GM19023 (cell line): Measurements from ENCODE around the gene TKFC.

ENCODE experiments used
- ATAC-seq: cut with Tn5 transposase; IDR thresholded peaks from one replicate; pipeline ENCODE4 v1.9.1; 2021; ENCODE audit warnings: mild to moderate bottlenecking, moderate library complexity; ENCODE audit not compliant: unreplicated experiment

Gene TKFC

DNA sequence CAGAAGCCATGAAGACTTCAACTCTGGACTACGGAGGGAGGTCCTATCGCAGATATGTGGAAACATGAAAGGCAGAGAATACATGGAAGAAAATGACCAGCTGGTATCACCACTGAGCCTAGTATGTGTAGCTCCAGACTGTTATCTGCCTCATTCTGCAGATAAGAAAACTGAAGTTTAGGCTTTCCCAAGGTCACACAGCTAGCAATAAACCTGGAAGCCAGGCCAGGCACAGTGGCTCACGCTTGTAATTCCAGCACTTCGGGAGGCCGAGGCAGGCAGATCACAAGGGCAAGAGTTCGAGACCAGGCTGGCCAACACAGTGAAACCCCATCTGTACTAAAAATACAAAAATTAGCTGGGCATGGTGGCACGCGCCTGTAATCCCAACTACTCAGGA, 22.3 kb upstream of the TKFC start:
- ATAC-seq: no peak

DNA sequence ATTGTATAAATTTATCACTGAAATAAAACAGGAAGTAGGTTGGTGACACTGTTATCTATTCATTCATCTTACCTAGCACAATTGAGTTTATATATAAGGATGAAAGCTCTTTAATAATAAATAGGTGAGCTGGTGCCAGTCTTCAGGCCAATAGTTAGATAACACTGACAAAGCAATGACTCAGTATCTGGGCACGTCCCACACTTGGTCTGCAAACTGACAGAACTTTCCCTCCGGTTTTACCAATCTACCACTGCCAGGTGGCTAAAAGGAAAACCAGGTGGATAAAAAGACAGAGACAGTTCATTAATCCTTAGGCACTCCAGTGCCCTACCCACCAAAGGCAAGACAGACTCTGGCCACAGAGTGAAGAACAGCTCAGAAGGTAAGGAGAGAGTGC, 17.8 kb upstream of the TKFC start:
- ATAC-seq: no peak

DNA sequence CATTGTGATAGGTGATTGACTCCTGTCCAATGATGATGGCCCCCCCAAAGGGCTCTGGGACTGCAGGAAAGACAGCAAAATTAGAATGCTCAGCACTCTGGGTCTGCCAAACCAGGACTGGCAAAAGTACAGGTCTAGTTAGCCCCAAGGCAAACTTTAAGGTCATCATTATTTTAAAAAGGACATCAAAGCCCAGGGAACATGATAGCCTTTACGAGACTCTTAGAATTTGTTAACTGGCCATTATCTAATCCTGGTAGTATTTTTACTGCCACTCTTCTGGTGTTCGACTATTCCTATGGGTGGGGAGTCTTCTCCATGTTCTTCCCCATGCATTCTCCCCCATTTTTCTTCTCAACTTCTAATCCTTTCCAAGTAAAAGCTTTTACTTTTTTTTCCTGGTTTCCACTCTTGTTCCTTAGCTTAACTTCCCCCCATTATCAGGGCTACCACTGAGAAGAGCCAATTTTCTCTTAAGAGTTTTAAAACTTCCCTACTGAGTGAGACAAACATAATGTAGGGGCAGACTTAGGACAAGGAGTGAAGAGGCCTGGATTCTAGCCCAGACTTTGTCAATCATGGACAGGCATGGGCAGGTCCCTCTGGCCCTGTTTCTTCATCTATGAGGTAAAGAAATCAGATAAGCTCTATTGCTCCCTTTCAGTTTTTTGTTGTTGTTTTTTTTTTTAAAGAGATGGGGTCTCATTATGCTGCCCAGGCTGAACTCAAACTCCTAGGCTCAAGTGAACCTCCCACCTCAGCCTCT, 7.2 kb upstream of the TKFC start:
- no peak for ATAC-seq

GRCh38 chr11:61327669-61328071, 5.4 kb upstream of the TKFC start:
- ATAC-seq: no peak

- ATAC-seq: no peak
These were observed 4.7 kb upstream of the TKFC start for GRCh38 chr11:61328351-61328750.

DNA sequence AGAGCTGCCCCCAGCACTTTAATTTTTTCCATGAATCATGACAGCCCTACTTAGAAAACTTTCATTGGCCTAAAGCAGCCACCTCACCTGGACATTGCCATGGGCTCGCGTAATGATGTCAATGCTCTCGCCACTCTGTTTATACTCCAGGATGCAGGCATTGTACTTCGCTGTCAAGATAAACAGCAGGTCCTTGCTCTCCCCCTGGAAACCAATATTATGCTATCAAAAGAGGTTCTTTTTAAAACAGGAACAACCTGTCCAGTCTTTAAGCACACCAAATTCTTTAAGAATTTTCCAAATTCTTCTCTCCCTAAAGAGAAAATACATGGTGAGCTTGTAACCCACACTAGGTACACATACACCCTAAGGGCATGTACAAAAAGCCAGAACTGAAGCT, 3.2 kb upstream of the TKFC start:
- no peak for ATAC-seq

GRCh38 chr11:61331651-61332050, 1.4 kb upstream of the TKFC start:
- no peak for ATAC-seq

DNA sequence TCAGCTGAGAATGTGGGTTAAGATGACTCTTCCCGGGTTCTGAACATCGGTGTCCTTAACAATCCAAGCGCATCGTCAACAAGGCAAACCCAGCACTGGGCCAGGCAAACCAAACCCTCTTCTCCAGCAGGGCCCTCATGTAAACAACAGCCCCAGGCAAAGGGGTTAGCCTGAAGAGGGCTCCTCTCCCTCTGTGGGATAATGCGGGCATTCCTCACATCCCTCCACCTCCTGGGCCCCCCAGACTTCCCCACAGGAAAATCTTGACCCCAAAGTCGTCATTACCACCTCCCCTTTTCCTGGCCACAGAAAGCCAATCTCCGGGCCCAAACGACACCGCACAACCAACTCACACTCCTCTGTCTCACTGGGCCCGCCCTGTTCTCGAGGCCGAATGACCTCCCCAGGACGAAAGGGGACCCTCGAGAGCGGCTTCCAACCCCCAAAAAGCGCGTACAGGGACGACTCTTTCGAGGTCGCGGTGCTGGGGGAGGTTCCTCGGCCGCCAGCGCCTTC, 689 bp upstream of the TKFC start:
- ATAC-seq: no peak

GRCh38 chr11:61333550-61334433, 764 bp downstream of the TKFC start:
- peak; percentile 9 for ATAC-seq

DNA sequence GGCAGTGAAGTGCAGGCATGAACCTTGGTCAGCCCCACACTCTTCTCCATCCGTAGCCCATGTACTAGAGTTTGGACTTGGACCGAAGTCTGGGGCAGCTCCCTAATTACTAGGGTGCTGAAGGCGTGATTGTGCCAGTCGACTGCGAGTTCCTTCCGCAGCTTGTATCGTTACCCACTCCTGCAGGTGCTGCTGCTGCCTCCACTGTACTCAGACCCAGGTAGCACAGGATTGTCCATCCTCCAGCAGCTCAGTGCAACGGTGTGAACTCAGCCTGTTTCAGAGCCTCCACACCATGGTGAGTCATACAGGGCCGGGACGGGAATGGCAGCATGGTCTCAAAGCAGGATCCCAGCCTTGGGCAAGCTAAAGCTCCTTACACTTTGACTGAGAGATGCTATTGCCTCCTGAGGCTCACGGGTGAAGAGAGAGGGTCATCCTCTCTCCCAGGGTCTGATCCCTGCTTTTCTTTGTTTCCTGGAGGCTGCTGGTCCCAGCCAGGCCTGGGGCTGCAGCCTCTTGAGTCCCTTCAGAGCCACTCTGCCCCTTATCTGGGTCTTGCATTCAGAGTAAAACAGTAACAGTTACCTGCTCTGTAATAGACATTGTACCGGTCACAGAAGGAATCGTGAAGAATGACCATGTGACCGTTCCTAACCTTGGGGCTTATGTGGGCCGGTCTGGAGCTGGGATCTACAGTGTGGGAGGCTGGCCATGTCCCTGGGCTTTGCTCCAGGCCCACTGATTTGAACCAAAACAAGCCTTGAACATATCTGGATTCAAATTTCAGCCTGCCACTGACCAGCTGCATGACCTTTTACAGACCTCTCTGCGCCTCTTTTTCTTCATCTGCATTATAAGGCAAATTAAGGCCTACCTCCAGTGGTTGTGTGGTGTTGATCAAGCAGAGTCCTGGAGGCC, 1.7 kb downstream of the TKFC start:
- no peak for ATAC-seq

DNA sequence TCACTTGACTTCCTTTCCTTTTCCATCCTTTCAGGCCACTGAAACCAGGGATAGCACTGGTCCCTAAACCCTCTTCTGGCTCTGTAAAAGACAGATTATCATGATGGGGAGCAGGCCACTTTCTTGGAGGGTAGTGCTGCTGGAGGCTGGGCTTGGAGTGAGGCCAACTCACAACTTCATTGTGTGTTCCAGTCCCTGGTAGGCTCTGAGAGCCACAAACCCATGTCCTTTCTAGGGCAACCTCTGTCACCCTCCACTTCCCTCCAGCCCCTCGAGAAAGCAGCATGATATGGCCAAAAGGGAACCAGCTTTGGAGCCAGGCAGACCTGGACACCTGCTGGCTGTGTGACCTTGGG, 2.3 kb downstream of the TKFC start:
- no peak for ATAC-seq

GRCh38 chr11:61336171-61336935, 3.3 kb downstream of the TKFC start:
- peak; percentile 58 for ATAC-seq

GRCh38 chr11:61337706-61338470, 4.9 kb downstream of the TKFC start:
- ATAC-seq: no peak

DNA sequence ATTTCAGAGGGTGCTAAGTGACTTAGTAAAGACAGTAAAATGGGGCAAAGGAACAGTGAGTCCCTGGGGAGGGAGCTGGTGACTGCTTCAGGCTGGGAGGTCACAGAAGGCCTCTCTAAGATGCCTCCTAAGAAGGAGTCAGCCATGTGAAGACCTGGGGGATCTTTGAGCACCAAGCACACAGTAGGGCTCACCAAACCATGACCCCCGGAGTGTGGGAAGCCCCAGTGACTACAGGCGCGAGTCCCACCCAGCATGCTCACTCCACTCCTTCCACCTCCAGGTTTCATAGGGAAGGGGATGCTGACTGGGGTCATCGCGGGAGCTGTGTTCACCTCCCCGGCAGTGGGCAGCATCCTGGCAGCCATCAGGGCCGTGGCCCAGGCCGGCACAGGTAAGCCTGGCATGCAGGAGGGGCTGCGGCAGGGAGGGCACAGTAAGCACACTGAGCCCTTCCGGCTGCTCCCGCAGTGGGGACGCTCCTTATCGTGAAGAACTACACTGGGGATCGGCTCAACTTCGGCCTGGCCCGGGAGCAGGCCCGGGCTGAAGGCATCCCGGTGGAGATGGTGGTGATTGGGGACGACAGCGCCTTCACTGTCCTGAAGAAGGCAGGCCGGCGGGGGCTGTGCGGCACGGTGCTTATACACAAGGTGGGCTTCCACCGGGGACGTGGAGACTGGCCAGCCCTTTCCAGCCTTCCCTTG, 5.9 kb downstream of the TKFC start:
- no peak for ATAC-seq

DNA sequence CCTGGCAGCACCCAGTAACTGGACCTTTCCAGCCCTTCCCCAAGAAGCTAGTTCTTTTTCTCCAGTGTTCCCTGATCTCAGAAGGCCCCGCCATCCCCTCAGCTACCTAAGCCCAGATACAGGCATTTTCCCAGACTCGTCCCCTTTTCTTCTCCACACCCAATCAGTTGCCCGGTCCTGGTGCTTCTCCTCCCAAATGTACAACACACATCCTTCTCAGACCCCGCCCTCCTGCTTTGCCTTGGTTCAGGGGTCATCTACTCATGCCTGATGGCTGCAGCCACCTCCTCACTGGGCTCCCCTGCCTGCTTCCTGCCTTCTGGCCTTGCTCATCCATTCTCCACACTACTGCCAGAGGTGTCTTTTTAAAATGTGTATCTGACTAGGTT, 6.5 kb downstream of the TKFC start:
- no peak for ATAC-seq

- ATAC-seq: no peak
These were observed 8.0 kb downstream of the TKFC start for GRCh38 chr11:61340979-61341378.

- no peak for ATAC-seq
These were observed 8.7 kb downstream of the TKFC start for GRCh38 chr11:61341706-61342105.

GRCh38 chr11:61342207-61342803, 9.3 kb downstream of the TKFC start:
- no peak for ATAC-seq
